Measurements from ENCODE around the gene OPCML.

GRCh38 chr11:133082453-133082781, 449.9 kb downstream of the OPCML start:
- TF ChIP-seq CTCF (IDR thresholded peaks at IDR 0.05) (no peak), POLR2AphosphoS5 (IDR thresholded peaks at IDR 0.05) (no peak), POLR2A (IDR thresholded peaks at IDR 0.05) (no peak)

Measured in prostate gland (tissue), 2 donors.